Neural progenitor cell (in vitro differentiated cells): ENCODE measurements around the gene WWOX. TPM values are rescaled to one million over a fixed set of nuclear protein-coding genes. Genes with fewer than 3 reads are reported as not detected.

ENCODE experiments used
- DNase-seq: peaks from one replicate; pipeline ENCODE4 v3.0.0-alpha.2; 2016; ENCODE audit warnings: low spot score
- H2AFZ ChIP-seq: fragments of 200-600 bp; sonication (generic); replicated peaks from 2 replicates; pipeline ENCODE4 v1.6.1; 2016; ENCODE audit warnings: antibody characterized with exemption
- H3F3A ChIP-seq: fragments of 200-600 bp; sonication (generic); 2 replicates; pipeline ENCODE4 v1.6.1; 2016; ENCODE audit warnings: antibody characterized with exemption, low read depth
- H3K27ac ChIP-seq: fragments of 200-600 bp; sonication (generic); 2 replicates; pipeline ENCODE4 v1.5.1; 2016; ENCODE audit warnings: mild to moderate bottlenecking
- H3K27me3 ChIP-seq: fragments of 200-600 bp; sonication (generic); 2 replicates; pipeline ENCODE4 v1.6.1; 2016; ENCODE audit warnings: mild to moderate bottlenecking, moderate library complexity
- H3K36me3 ChIP-seq: fragments of 200-600 bp; sonication (generic); 2 replicates; pipeline ENCODE4 v1.5.1; 2016
- H3K4me1 ChIP-seq: fragments of 200-600 bp; sonication (generic); 2 replicates; pipeline ENCODE4 v1.6.1; 2016; ENCODE audit warnings: mixed run types
- H3K4me2 ChIP-seq: fragments of 200-600 bp; sonication (generic); 2 replicates; pipeline ENCODE4 v1.6.1; 2016
- H3K4me3 ChIP-seq: fragments of 200-600 bp; sonication (generic); 2 replicates; pipeline ENCODE4 v1.5.1; 2016
- H3K79me2 ChIP-seq: fragments of 200-600 bp; sonication (generic); 2 replicates; pipeline ENCODE4 v1.6.1; 2016; ENCODE audit warnings: low read depth
- H3K9ac ChIP-seq: fragments of 200-600 bp; sonication (generic); 2 replicates; pipeline ENCODE4 v1.6.1; 2016
- H3K9me3 ChIP-seq: fragments of 200-600 bp; sonication (generic); 2 replicates; pipeline ENCODE4 v1.5.1; 2016; ENCODE audit warnings: low read depth
- H4K20me1 ChIP-seq: fragments of 200-600 bp; sonication (generic); 2 replicates; pipeline ENCODE4 v1.6.1; 2016; ENCODE audit warnings: low read depth
- H3K27ac Mint-ChIP-seq: 3 replicates; pipeline ENCODE4 v1.8.0; 2021; ENCODE audit warnings: mixed read lengths
- H3K27me3 Mint-ChIP-seq: 2 replicates; pipeline ENCODE4 v1.8.0; 2022; ENCODE audit warnings: low read depth, mild to moderate bottlenecking, inconsistent platforms, moderate library complexity, mixed read lengths; ENCODE audit not compliant: insufficient read depth
- H3K36me3 Mint-ChIP-seq: 3 replicates; pipeline ENCODE4 v1.8.0; 2021; ENCODE audit warnings: mixed read lengths
- H3K4me1 Mint-ChIP-seq: 3 replicates; pipeline ENCODE4 v1.8.0; 2021; ENCODE audit warnings: mixed read lengths
- H3K4me3 Mint-ChIP-seq: 3 replicates; pipeline ENCODE4 v1.8.0; 2021; ENCODE audit warnings: mild to moderate bottlenecking, moderate library complexity, mixed read lengths
- H3K9me3 Mint-ChIP-seq: 3 replicates; pipeline ENCODE4 v1.8.0; 2020; ENCODE audit warnings: mixed read lengths
- EZH2 ChIP-seq: fragments of 200-600 bp; sonication (generic); IDR thresholded peaks from 2 replicates; pipeline ENCODE4 v1.6.1; 2017; ENCODE audit warnings: antibody characterized with exemption, mild to moderate bottlenecking, moderate library complexity
- EZH2phosphoT487 ChIP-seq: fragments of 200-600 bp; sonication (generic); IDR thresholded peaks from 2 replicates; pipeline ENCODE4 v1.6.1; 2017; ENCODE audit warnings: antibody characterized with exemption
- total RNA-seq: library from RNA; depleted of rRNA; stranded (reverse); fragments of >200 nt; gene quantifications from 2 replicates; pipeline ENCODE4 v1.2.3, GENCODE V29; 2015; ENCODE audit warnings: low replicate concordance
- TF ChIP-seq, protein P1 (sequence below): fragments of 200-600 bp; sonication (generic); IDR thresholded peaks from 2 replicates; pipeline ENCODE4 v1.5.1; 2017; ENCODE audit warnings: antibody characterized with exemption, mild to moderate bottlenecking

The WWOX gene
- total RNA-seq, 1 donor from 2014 or later = 63.7 TPM

DNA sequence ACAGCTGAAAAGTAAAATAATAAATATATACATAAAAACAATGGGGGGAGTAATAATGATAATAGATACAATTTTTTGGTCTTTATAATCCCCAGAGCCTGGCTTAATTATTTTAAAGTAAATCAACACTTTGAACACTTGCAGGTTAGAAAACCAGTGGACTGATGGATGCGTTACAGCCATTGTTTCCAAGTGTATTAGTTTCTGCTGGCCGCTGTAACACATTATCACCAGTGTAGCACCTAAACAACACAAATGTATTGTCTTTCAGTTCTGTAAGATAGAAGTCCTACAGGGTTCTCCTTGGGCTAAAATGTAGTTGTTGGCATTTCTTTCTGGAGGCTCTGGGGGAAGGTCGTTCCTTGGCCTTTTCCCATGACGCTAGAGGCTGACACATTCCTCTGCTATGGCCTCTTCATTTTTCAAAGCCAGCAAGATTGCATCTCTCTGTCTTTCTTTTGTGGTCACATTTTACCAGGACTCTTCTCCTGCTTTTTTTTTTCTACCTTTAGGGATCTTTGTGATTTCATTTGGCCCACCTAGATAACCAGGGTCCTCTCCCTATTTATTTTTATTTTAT, 116.8 kb downstream of the WWOX start:
- no peak for DNase-seq
- Histone ChIP-seq H3K79me2 (no peaks in the 10 kb centered on the region), H3F3A (no peaks in the 10 kb centered on the region), H3K36me3 (no peaks in the 10 kb centered on the region), H3K27ac (no peak overlapping the region), H3K4me1 (no peaks in the 10 kb centered on the region), H3K4me2 (no peak overlapping the region), H4K20me1 (no peaks in the 10 kb centered on the region), H3K27me3 (no peaks in the 10 kb centered on the region), H2AFZ (no peak overlapping the region), H3K9ac (no peak overlapping the region), H3K4me3 (no peak overlapping the region), H3K9me3 (no peaks in the 10 kb centered on the region)
- TF ChIP-seq, protein P1, sequence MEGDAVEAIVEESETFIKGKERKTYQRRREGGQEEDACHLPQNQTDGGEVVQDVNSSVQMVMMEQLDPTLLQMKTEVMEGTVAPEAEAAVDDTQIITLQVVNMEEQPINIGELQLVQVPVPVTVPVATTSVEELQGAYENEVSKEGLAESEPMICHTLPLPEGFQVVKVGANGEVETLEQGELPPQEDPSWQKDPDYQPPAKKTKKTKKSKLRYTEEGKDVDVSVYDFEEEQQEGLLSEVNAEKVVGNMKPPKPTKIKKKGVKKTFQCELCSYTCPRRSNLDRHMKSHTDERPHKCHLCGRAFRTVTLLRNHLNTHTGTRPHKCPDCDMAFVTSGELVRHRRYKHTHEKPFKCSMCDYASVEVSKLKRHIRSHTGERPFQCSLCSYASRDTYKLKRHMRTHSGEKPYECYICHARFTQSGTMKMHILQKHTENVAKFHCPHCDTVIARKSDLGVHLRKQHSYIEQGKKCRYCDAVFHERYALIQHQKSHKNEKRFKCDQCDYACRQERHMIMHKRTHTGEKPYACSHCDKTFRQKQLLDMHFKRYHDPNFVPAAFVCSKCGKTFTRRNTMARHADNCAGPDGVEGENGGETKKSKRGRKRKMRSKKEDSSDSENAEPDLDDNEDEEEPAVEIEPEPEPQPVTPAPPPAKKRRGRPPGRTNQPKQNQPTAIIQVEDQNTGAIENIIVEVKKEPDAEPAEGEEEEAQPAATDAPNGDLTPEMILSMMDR = no peak
- TF ChIP-seq EZH2 (no peak), EZH2phosphoT487 (no peak)
- no peaks in the 10 kb centered on the region for H3K36me3 Mint-ChIP-seq
- no peaks in the 10 kb centered on the region for H3K4me1 Mint-ChIP-seq
- no peaks in the 10 kb centered on the region for H3K9me3 Mint-ChIP-seq
- no peak overlapping the region for H3K4me3 Mint-ChIP-seq
- H3K27me3 Mint-ChIP-seq = peaks cover 8% of the 10 kb centered on the region
- no peak overlapping the region for H3K27ac Mint-ChIP-seq

- TF ChIP-seq, protein P1 = no peak
- TF ChIP-seq EZH2phosphoT487 = no peak
- TF ChIP-seq EZH2 = no peak
- DNase-seq = no peak
- peaks cover 8% of the 10 kb centered on the region for H3K27me3 Mint-ChIP-seq
- Histone ChIP-seq H3K9me3 (no peaks in the 10 kb centered on the region), H2AFZ (no peak overlapping the region), H3K27ac (no peak overlapping the region), H3K4me1 (no peaks in the 10 kb centered on the region), H3K9ac (no peak overlapping the region), H3K79me2 (no peaks in the 10 kb centered on the region), H3F3A (no peaks in the 10 kb centered on the region), H4K20me1 (no peaks in the 10 kb centered on the region), H3K36me3 (no peaks in the 10 kb centered on the region), H3K27me3 (no peaks in the 10 kb centered on the region), H3K4me3 (no peak overlapping the region), H3K4me2 (no peak overlapping the region)
- H3K9me3 Mint-ChIP-seq = no peaks in the 10 kb centered on the region
- no peak overlapping the region for H3K4me3 Mint-ChIP-seq
- no peaks in the 10 kb centered on the region for H3K36me3 Mint-ChIP-seq
- peaks cover 6% of the 10 kb centered on the region for H3K4me1 Mint-ChIP-seq
- H3K27ac Mint-ChIP-seq = no peak overlapping the region
These were observed 117.8 kb downstream of the WWOX start for GRCh38 chr16:78217276-78217675.

GRCh38 chr16:78218279-78218678, 118.8 kb downstream of the WWOX start:
- Histone ChIP-seq H3K36me3 (no peaks in the 10 kb centered on the region), H3K79me2 (no peaks in the 10 kb centered on the region), H3K4me2 (no peak overlapping the region), H3K27me3 (no peaks in the 10 kb centered on the region), H3K27ac (no peak overlapping the region), H3F3A (no peaks in the 10 kb centered on the region), H3K9ac (no peak overlapping the region), H3K4me1 (peaks cover 4% of the 10 kb centered on the region), H4K20me1 (no peaks in the 10 kb centered on the region), H3K4me3 (no peak overlapping the region), H3K9me3 (no peaks in the 10 kb centered on the region), H2AFZ (no peak overlapping the region)
- Mint-ChIP-seq H3K27me3 (peaks cover 9% of the 10 kb centered on the region), H3K27ac (no peak overlapping the region), H3K9me3 (no peaks in the 10 kb centered on the region), H3K36me3 (no peaks in the 10 kb centered on the region), H3K4me1 (peaks cover 6% of the 10 kb centered on the region), H3K4me3 (no peak overlapping the region)
- DNase-seq = no peak
- TF ChIP-seq, protein P1 = no peak
- TF ChIP-seq EZH2phosphoT487 (no peak), EZH2 (no peak)
